Activated T-cell treated with anti-CD3 and anti-CD28 coated beads, Interleukin-2, amount 50 U/mL, for 1 hour (primary cell): Measurements from ENCODE around the gene DDOST.
"Not testable (repeated sequence)": the region's sequence is repeated elsewhere in the genome, so short reads cannot be mapped to it uniquely, and the experiment has no call there.

Experiments
- DNase-seq: peaks from one replicate; pipeline ENCODE4 v3.0.0-alpha.2; 2020

The DDOST gene

GRCh38 chr1:20619999-20620398, 41.2 kb downstream of the DDOST start:
- DNase-seq = no peak

GRCh38 chr1:20618550-20618949, 42.6 kb downstream of the DDOST start:
- no peak for DNase-seq

GRCh38 chr1:20616847-20617487, 44.2 kb downstream of the DDOST start:
- DNase-seq = no peak

GRCh38 chr1:20615946-20616846, 45.0 kb downstream of the DDOST start:
- DNase-seq = no peak

GRCh38 chr1:20614131-20614579, 47.0 kb downstream of the DDOST start:
- DNase-seq = no peak

GRCh38 chr1:20612221-20612746, 48.9 kb downstream of the DDOST start:
- no peak for DNase-seq

GRCh38 chr1:20611652-20612051, 49.5 kb downstream of the DDOST start:
- DNase-seq = no peak

GRCh38 chr1:20610970-20611369, 50.2 kb downstream of the DDOST start:
- DNase-seq = no peak

GRCh38 chr1:20609541-20609940, 51.6 kb downstream of the DDOST start:
- DNase-seq = no peak

- not testable (repeated sequence) for DNase-seq
Measured at GRCh38 chr1:20606801-20607570, 54.2 kb downstream of the DDOST start.

- no peak for DNase-seq
Measured at GRCh38 chr1:20604678-20605077, 56.5 kb downstream of the DDOST start.

- no peak for DNase-seq
Measured at GRCh38 chr1:20603504-20604464, 57.4 kb downstream of the DDOST start.

GRCh38 chr1:20602851-20603450, 58.2 kb downstream of the DDOST start:
- no peak for DNase-seq
